Endothelial cell (in vitro differentiated cells): ENCODE results near the gene SLC34A2. TPM values are rescaled to one million over a fixed set of nuclear protein-coding genes. Genes with fewer than 3 reads are reported as not detected.
"Not testable (repeated sequence)": the region's sequence is repeated elsewhere in the genome, so short reads cannot be mapped to it uniquely, and the experiment has no call there.

Source experiments
- DNase-seq: peaks from one replicate; pipeline ENCODE4 v3.0.0; 2021; ENCODE audit warnings: low spot score
- H3K27ac Mint-ChIP-seq: one replicate; pipeline ENCODE4 v1.8.0; 2021; ENCODE audit warnings: mixed read lengths, inconsistent platforms; ENCODE audit not compliant: unreplicated experiment
- H3K27me3 Mint-ChIP-seq: one replicate; pipeline ENCODE4 v1.8.0; 2021; ENCODE audit warnings: mild to moderate bottlenecking, moderate library complexity, mixed read lengths, inconsistent platforms; ENCODE audit not compliant: unreplicated experiment
- H3K36me3 Mint-ChIP-seq: one replicate; pipeline ENCODE4 v1.8.0; 2021; ENCODE audit warnings: mild to moderate bottlenecking, low read depth, mixed read lengths, inconsistent platforms; ENCODE audit not compliant: unreplicated experiment
- H3K4me1 Mint-ChIP-seq: one replicate; pipeline ENCODE4 v1.8.0; 2021; ENCODE audit warnings: mild to moderate bottlenecking, mixed read lengths, inconsistent platforms; ENCODE audit not compliant: unreplicated experiment
- H3K4me3 Mint-ChIP-seq: one replicate; pipeline ENCODE4 v1.8.0; 2021; ENCODE audit warnings: mild to moderate bottlenecking, mixed read lengths, inconsistent platforms; ENCODE audit not compliant: unreplicated experiment
- H3K9me3 Mint-ChIP-seq: one replicate; pipeline ENCODE4 v1.8.0; 2021; ENCODE audit warnings: mixed read lengths, inconsistent platforms; ENCODE audit not compliant: unreplicated experiment
- CTCF ChIP-seq: fragments of 200-600 bp; sonication (generic); IDR thresholded peaks from one replicate; pipeline ENCODE4 v1.5.0; 2021; ENCODE audit warnings: antibody characterized with exemption; ENCODE audit not compliant: unreplicated experiment
- total RNA-seq: library from RNA; stranded (reverse); fragmentation: NEBNext Ultra II Directional; extraction: Animal tissue kit (Norgen Biotek cat#: 25700); gene quantifications from one replicate; pipeline ENCODE4 v1.2.1, GENCODE V29; 2021; ENCODE audit not compliant: unreplicated experiment

SLC34A2 gene
- total RNA-seq, 1 donor from 2014 or later: 0.41 TPM

DNA sequence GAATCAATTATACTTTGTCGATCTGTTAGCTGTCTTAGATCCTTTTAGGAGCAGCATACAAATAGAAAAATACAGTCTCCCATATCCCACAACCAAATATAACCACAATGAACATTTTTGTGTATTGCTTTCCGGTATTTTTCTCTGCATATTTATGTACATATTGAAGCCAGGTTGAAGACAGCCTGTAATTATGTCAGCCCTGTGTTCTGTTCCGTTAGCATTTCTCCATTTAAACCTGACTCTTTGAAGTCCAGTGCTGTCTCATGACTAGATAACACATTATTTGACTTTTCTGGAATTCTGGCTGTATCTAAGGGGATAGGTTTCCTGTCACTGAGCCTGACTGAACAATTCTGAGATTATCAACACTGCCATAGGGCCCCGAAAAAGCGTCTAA, 4.0 kb upstream of the SLC34A2 start:
- Mint-ChIP-seq H3K9me3 (no peaks in the 10 kb centered on the region), H3K27ac (no peak overlapping the region), H3K27me3 (peaks cover 22% of the 10 kb centered on the region), H3K4me1 (peaks cover 16% of the 10 kb centered on the region), H3K4me3 (no peak overlapping the region), H3K36me3 (no peaks in the 10 kb centered on the region)
- no peak for TF ChIP-seq CTCF
- no peak for DNase-seq

DNA sequence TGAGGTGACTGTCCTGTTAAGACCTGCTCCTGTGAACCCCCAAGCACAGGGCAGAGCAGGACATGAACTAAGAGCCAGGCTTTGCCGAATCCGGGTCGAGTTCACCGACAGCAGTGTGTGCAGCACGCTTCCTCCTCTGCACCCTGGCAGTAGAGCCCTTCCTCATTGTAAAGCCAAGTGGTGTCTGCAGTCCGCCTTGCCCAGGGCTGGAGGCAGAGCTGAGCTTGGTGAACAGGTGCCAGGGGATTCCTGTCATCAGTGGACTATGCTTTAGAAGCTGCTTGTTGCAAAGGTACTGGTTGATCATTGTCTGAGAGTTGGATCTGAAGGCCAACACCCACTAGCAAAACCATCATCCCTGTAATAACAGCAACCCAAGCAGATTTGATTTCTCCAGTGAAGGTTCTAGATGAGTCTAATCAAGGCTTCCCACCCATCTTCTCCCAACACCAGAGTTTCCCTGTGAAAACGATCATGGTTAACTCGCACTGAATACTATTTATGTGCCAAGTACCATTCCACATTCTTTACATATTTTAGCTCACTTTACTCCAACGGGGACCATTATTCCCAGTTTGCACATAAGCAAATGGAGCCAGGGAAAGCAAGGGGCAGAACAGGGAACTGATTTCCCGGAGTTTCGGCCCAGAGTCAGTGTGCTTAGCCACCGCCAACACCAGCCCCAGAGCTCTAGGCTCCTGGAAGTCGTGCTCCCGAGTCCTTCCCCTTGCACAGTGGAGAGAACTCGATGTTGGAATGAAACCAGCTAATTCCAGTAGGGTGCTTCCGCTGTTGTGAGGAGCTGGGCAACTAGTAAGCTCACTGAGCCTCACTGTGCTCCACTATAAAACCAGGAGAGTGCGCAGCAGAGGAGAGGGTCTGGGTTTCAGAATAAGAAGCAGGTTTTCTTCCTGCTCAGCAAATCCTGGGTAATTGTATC, 1.4 kb upstream of the SLC34A2 start:
- Mint-ChIP-seq H3K27me3 (peaks cover 25% of the 10 kb centered on the region), H3K9me3 (no peaks in the 10 kb centered on the region), H3K27ac (no peak overlapping the region), H3K4me1 (peaks cover 22% of the 10 kb centered on the region), H3K36me3 (no peaks in the 10 kb centered on the region), H3K4me3 (peak overlapping the region; percentile 33)
- DNase-seq: no peak
- no peak for TF ChIP-seq CTCF

DNA sequence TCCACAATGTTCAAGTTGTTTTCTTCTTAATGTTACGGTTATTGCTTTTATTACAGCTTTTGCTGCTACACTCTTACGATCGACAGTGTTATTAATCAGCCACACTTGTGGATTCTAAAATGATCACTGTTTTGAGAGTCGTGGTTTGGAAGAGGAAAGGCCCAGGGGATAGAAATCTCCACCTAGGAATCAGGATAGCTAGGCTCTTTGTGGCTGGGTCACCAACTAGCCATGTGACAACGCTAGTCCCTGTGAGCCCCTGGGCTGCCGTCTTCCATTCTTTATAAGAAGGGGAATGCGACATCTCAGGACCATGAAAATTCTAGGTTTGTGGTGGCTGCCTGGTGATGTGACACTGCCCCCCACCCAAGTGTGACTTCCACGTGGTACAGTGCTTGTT, 380 bp downstream of the SLC34A2 start:
- H3K4me1 Mint-ChIP-seq: peaks cover 22% of the 10 kb centered on the region
- DNase-seq: no peak
- H3K27me3 Mint-ChIP-seq: peaks cover 25% of the 10 kb centered on the region
- H3K9me3 Mint-ChIP-seq: no peaks in the 10 kb centered on the region
- H3K27ac Mint-ChIP-seq: no peak overlapping the region
- peak overlapping the region; percentile 74 for H3K4me3 Mint-ChIP-seq
- TF ChIP-seq CTCF: no peak
- no peaks in the 10 kb centered on the region for H3K36me3 Mint-ChIP-seq

- Mint-ChIP-seq H3K4me3 (no peak overlapping the region), H3K9me3 (no peaks in the 10 kb centered on the region), H3K4me1 (peaks cover 26% of the 10 kb centered on the region), H3K27me3 (peaks cover 26% of the 10 kb centered on the region), H3K36me3 (no peaks in the 10 kb centered on the region), H3K27ac (no peak overlapping the region)
- TF ChIP-seq CTCF: no peak
- DNase-seq: no peak
Observed at GRCh38 chr4:25658357-25658771, 2.7 kb downstream of the SLC34A2 start.

- H3K4me1 Mint-ChIP-seq: peaks cover 28% of the 10 kb centered on the region
- no peaks in the 10 kb centered on the region for H3K36me3 Mint-ChIP-seq
- no peak overlapping the region for H3K27ac Mint-ChIP-seq
- H3K4me3 Mint-ChIP-seq: no peak overlapping the region
- no peak for DNase-seq
- no peak for TF ChIP-seq CTCF
- H3K27me3 Mint-ChIP-seq: peaks cover 22% of the 10 kb centered on the region
- no peaks in the 10 kb centered on the region for H3K9me3 Mint-ChIP-seq
Observed at GRCh38 chr4:25658777-25659176, 3.1 kb downstream of the SLC34A2 start.

GRCh38 chr4:25661441-25661840, 5.8 kb downstream of the SLC34A2 start:
- Mint-ChIP-seq H3K4me1 (peaks cover 36% of the 10 kb centered on the region), H3K27me3 (peaks cover 12% of the 10 kb centered on the region)
- H3K9me3 Mint-ChIP-seq, H3K4me3 Mint-ChIP-seq, DNase-seq, H3K36me3 Mint-ChIP-seq, H3K27ac Mint-ChIP-seq: not testable (repeated sequence)
